ENCODE measurements around the gene HYI. TPM values are rescaled to one million over a fixed set of nuclear protein-coding genes. Genes with fewer than 3 reads are reported as not detected.

Gene HYI
- total RNA-seq, 1 experiment from 2014 or later: 55.3 TPM

DNA sequence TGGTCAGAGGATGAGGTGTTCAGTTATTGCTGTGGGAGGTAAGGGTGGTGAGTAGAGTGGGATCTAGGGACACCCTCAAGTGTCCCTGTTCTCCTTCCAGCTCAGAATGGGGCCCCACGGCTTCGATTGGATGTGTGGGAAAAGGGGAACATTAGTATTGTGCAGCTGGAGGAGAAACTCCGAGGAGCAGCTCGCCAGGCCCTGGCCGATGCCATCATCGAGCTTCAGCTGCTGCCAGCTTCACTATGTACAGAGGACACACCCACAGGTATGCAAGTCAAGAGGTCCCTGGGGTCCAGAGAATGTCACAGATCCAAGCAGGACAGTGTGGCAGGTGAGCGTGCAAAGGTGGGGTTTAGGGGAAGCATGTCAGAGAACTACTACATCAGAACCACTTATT is 13.9 kb downstream of the HYI start:
- Histone ChIP-seq H3K27me3 (ENCODE audit: control insufficient read depth, insufficient read depth, low read length) (no peaks in the 10 kb centered on the region), H3K27ac (ENCODE audit: low read length) (no peak overlapping the region), H3K9me3 (ENCODE audit: control insufficient read depth, insufficient read depth, low read depth, low read length) (no peaks in the 10 kb centered on the region), H3K36me3 (ENCODE audit: control insufficient read depth, insufficient read depth, low read length) (no peaks in the 10 kb centered on the region; the same call in 1 of the 2 replicates), H3K4me3 (ENCODE audit: low read depth in 2 of 2, low read length in 2 of 2) (no peak overlapping the region), H3K4me1 (ENCODE audit: control insufficient read depth, insufficient read depth, low read length) (no peaks in the 10 kb centered on the region)
- in situ Hi-C loops (cut with HindIII; ENCODE audit: low pct_unique_long_range_greater_than_20kb, low sequenced_read_pairs): no loop called here
- ATAC-seq (no peak), DNase-seq (ENCODE audit: low read depth, low spot score) (no peak)
- intact Hi-C loops (cut with micrococcal nuclease; ENCODE audit: unreplicated experiment): no loop called here
- TF ChIP-seq POLR2AphosphoS5 (IDR thresholded peaks at IDR 0.05; ENCODE audit: low read depth, low read length) (no peak; the same call in 1 of the 2 replicates), SIN3A (IDR thresholded peaks at IDR 0.05; ENCODE audit: borderline replicate concordance, insufficient read depth, low read depth, low read length) (no peak), TCF7L2 (IDR thresholded peaks at IDR 0.05; ENCODE audit: low read depth, low read length) (no peak)
- TF ChIP-seq, protein P1, sequence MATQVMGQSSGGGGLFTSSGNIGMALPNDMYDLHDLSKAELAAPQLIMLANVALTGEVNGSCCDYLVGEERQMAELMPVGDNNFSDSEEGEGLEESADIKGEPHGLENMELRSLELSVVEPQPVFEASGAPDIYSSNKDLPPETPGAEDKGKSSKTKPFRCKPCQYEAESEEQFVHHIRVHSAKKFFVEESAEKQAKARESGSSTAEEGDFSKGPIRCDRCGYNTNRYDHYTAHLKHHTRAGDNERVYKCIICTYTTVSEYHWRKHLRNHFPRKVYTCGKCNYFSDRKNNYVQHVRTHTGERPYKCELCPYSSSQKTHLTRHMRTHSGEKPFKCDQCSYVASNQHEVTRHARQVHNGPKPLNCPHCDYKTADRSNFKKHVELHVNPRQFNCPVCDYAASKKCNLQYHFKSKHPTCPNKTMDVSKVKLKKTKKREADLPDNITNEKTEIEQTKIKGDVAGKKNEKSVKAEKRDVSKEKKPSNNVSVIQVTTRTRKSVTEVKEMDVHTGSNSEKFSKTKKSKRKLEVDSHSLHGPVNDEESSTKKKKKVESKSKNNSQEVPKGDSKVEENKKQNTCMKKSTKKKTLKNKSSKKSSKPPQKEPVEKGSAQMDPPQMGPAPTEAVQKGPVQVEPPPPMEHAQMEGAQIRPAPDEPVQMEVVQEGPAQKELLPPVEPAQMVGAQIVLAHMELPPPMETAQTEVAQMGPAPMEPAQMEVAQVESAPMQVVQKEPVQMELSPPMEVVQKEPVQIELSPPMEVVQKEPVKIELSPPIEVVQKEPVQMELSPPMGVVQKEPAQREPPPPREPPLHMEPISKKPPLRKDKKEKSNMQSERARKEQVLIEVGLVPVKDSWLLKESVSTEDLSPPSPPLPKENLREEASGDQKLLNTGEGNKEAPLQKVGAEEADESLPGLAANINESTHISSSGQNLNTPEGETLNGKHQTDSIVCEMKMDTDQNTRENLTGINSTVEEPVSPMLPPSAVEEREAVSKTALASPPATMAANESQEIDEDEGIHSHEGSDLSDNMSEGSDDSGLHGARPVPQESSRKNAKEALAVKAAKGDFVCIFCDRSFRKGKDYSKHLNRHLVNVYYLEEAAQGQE (IDR thresholded peaks at IDR 0.05; ENCODE audit: insufficient read depth in 1 of 2, low read depth in 2 of 2, low read length in 1 of 2): no peak
- TF ChIP-seq, protein P2, sequence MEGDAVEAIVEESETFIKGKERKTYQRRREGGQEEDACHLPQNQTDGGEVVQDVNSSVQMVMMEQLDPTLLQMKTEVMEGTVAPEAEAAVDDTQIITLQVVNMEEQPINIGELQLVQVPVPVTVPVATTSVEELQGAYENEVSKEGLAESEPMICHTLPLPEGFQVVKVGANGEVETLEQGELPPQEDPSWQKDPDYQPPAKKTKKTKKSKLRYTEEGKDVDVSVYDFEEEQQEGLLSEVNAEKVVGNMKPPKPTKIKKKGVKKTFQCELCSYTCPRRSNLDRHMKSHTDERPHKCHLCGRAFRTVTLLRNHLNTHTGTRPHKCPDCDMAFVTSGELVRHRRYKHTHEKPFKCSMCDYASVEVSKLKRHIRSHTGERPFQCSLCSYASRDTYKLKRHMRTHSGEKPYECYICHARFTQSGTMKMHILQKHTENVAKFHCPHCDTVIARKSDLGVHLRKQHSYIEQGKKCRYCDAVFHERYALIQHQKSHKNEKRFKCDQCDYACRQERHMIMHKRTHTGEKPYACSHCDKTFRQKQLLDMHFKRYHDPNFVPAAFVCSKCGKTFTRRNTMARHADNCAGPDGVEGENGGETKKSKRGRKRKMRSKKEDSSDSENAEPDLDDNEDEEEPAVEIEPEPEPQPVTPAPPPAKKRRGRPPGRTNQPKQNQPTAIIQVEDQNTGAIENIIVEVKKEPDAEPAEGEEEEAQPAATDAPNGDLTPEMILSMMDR (IDR thresholded peaks at IDR 0.05): no peak
- ChIA-PET POLR2A (no interaction called here), CTCF (no interaction called here)
- BruUV-seq (replicated peaks): no TSS peak

DNA sequence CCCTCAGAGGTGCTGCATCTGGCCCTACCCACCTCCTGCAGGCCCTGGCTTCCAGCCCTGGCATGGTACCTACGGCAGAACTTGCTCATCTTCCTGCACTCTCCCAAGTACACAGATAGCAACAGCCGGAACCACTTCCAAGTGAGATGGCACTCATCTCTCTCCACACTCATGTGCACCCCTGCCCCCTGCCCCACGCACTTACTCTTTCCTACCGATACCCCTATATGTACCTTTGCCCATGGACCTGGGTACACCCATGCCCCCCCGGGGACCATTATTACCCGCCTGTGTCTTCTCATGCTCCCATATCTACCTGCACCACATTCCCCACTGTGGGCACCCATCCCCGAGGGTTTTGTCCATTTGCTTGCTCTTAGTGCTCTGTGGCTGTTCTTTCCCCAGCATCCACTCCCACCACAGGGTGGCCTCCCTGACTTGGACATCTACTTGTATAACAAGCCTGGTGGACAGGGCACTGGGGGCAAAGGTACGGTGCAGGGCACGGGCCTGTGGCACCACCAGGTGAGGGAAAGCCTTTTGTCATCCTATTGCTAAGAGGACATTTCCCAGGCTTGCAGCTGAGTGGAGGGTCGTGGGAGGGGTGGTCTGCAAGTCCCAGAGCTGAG is 14.7 kb downstream of the HYI start:
- ATAC-seq: no peak; the same call in 1 of the 2 replicates
- H3K36me3 ChIP-seq (ENCODE audit: control insufficient read depth, insufficient read depth, low read length): no peaks in the 10 kb centered on the region; the same call in 1 of the 2 replicates

More for the DNA sequence above, 14.7 kb downstream of the HYI start:
- Histone ChIP-seq H3K9me3 (ENCODE audit: control insufficient read depth, insufficient read depth, low read depth, low read length) (no peaks in the 10 kb centered on the region), H3K4me1 (ENCODE audit: control insufficient read depth, insufficient read depth, low read length) (no peaks in the 10 kb centered on the region), H3K27ac (ENCODE audit: low read length) (no peak overlapping the region), H3K27me3 (ENCODE audit: control insufficient read depth, insufficient read depth, low read length) (no peaks in the 10 kb centered on the region), H3K4me3 (ENCODE audit: low read depth in 2 of 2, low read length in 2 of 2) (no peak overlapping the region)
- CTCF ChIA-PET: no interaction called here
- in situ Hi-C loops (cut with HindIII; ENCODE audit: low pct_unique_long_range_greater_than_20kb, low sequenced_read_pairs) (no loop called here), intact Hi-C loops (cut with micrococcal nuclease; ENCODE audit: unreplicated experiment) (no loop called here)
- POLR2A ChIA-PET: no interaction called here
- no TSS peak for BruUV-seq (replicated peaks)
- no peak for DNase-seq (ENCODE audit: low read depth, low spot score)
- TF ChIP-seq SIN3A (IDR thresholded peaks at IDR 0.05; ENCODE audit: borderline replicate concordance, insufficient read depth, low read depth, low read length) (no peak), TCF7L2 (IDR thresholded peaks at IDR 0.05; ENCODE audit: low read depth, low read length) (no peak), POLR2AphosphoS5 (IDR thresholded peaks at IDR 0.05; ENCODE audit: low read depth, low read length) (no peak)
- TF ChIP-seq, protein P2 (IDR thresholded peaks at IDR 0.05): no peak
- TF ChIP-seq, protein P1 (IDR thresholded peaks at IDR 0.05; ENCODE audit: insufficient read depth in 1 of 2, low read depth in 2 of 2, low read length in 1 of 2): no peak
